AML-193 (cell line): Measurements from ENCODE around the gene C1QTNF3.
A peak's percentile ranks its signal among the peaks of the same experiment; 100 is the strongest.
"Not testable (repeated sequence)": the region's sequence is repeated elsewhere in the genome, so short reads cannot be mapped to it uniquely, and the experiment has no call there.

Experiments
- DNase-seq, 2 experiments: peaks; one replicate each; lab custom pipeline; 2025; lab: John Stamatoyannopoulos, UW

Gene C1QTNF3

GRCh38 chr5:34021334-34021733, 21.7 kb downstream of the C1QTNF3 start:
- no peak for DNase-seq

- no peak for DNase-seq
Measured at GRCh38 chr5:34020726-34021125, 22.3 kb downstream of the C1QTNF3 start.

GRCh38 chr5:34017254-34017653, 25.8 kb downstream of the C1QTNF3 start:
- DNase-seq: no peak

- no peak for DNase-seq
Measured at GRCh38 chr5:34016750-34017149, 26.3 kb downstream of the C1QTNF3 start.

GRCh38 chr5:34016222-34016621, 26.8 kb downstream of the C1QTNF3 start:
- no peak for DNase-seq

GRCh38 chr5:34015120-34015822, 27.7 kb downstream of the C1QTNF3 start:
- no peak for DNase-seq

GRCh38 chr5:34014626-34015025, 28.4 kb downstream of the C1QTNF3 start:
- DNase-seq: no peak

- DNase-seq: no peak
Measured at GRCh38 chr5:34013547-34013946, 29.5 kb downstream of the C1QTNF3 start.

- no peak for DNase-seq
Measured at GRCh38 chr5:34012791-34013190, 30.2 kb downstream of the C1QTNF3 start.

GRCh38 chr5:34011536-34011935, 31.5 kb downstream of the C1QTNF3 start:
- no peak for DNase-seq

- not testable (repeated sequence) for DNase-seq
Measured at GRCh38 chr5:34010146-34010545, 32.9 kb downstream of the C1QTNF3 start.

- no peak for DNase-seq
Measured at GRCh38 chr5:34009610-34010009, 33.4 kb downstream of the C1QTNF3 start.

GRCh38 chr5:34008802-34009201, 34.2 kb downstream of the C1QTNF3 start:
- DNase-seq: peak; percentile 8 to 29

- peak; percentile 80 to 83 for DNase-seq
Measured at GRCh38 chr5:34007621-34008600, 35.1 kb downstream of the C1QTNF3 start, which contains the start of gene AMACR. AMACR (minus strand) TSS chr5:34008050; CDS start chr5:34008019, 31 bp downstream.

- no peak for DNase-seq
Measured at GRCh38 chr5:34007201-34007620, 35.8 kb downstream of the C1QTNF3 start.

GRCh38 chr5:34005681-34006080, 37.3 kb downstream of the C1QTNF3 start:
- no peak for DNase-seq

GRCh38 chr5:34005211-34005610, 37.8 kb downstream of the C1QTNF3 start:
- no peak for DNase-seq

GRCh38 chr5:34003941-34004340, 39.1 kb downstream of the C1QTNF3 start:
- DNase-seq: no peak

GRCh38 chr5:34002629-34003328, 40.2 kb downstream of the C1QTNF3 start:
- no peak for DNase-seq

- DNase-seq: no peak
Measured at GRCh38 chr5:34001241-34001841, 41.7 kb downstream of the C1QTNF3 start.

GRCh38 chr5:33999978-34000377, 43.0 kb downstream of the C1QTNF3 start:
- no peak for DNase-seq
